Inferior parietal cortex (tissue), 1 donor: ENCODE results near the gene ZFYVE28.
A peak's percentile ranks its signal among the peaks of the same experiment; 100 is the strongest.
"Not testable (repeated sequence)": the region's sequence is repeated elsewhere in the genome, so short reads cannot be mapped to it uniquely, and the experiment has no call there.

Source experiments
- DNase-seq: peaks from one replicate; pipeline ENCODE4 v3.0.0-alpha.2; 2016; ENCODE audit errors: extremely low spot score

The ZFYVE28 gene

GRCh38 chr4:2289955-2290333 lies 128.5 kb downstream of the ZFYVE28 start:
- no peak for DNase-seq

GRCh38 chr4:2289311-2289954 lies 129.0 kb downstream of the ZFYVE28 start:
- no peak for DNase-seq

- DNase-seq, result no peak
Observed at GRCh38 chr4:2288051-2288541, 130.3 kb downstream of the ZFYVE28 start.

- no peak for DNase-seq
Observed at GRCh38 chr4:2287594-2287915, 130.9 kb downstream of the ZFYVE28 start.

- no peak for DNase-seq
Observed at GRCh38 chr4:2286904-2287593, 131.4 kb downstream of the ZFYVE28 start.

- no peak for DNase-seq
Observed at GRCh38 chr4:2285613-2286381, 132.6 kb downstream of the ZFYVE28 start.

- DNase-seq, result no peak
Observed at GRCh38 chr4:2284934-2285612, 133.4 kb downstream of the ZFYVE28 start.

- no peak for DNase-seq
Observed at GRCh38 chr4:2284161-2284933, 134.1 kb downstream of the ZFYVE28 start.

- DNase-seq, result no peak
Observed at GRCh38 chr4:2283199-2283711, 135.2 kb downstream of the ZFYVE28 start.

GRCh38 chr4:2281575-2282343 lies 136.7 kb downstream of the ZFYVE28 start:
- DNase-seq, result no peak

GRCh38 chr4:2280531-2281300 lies 137.7 kb downstream of the ZFYVE28 start:
- DNase-seq, result peak; percentile 44

GRCh38 chr4:2277956-2278355 lies 140.5 kb downstream of the ZFYVE28 start:
- no peak for DNase-seq

- no peak for DNase-seq
Observed at GRCh38 chr4:2276581-2277325, 141.7 kb downstream of the ZFYVE28 start.

GRCh38 chr4:2275546-2276251 lies 142.7 kb downstream of the ZFYVE28 start:
- DNase-seq, result peak; percentile 43

GRCh38 chr4:2275044-2275397 lies 143.4 kb downstream of the ZFYVE28 start:
- DNase-seq, result not testable (repeated sequence)

GRCh38 chr4:2274320-2275043 lies 144.0 kb downstream of the ZFYVE28 start:
- no peak for DNase-seq

GRCh38 chr4:2273657-2274319 lies 144.7 kb downstream of the ZFYVE28 start:
- no peak for DNase-seq
